Body of pancreas (tissue), 4 donors: ENCODE results near the gene DDX20.

Experiments
- CTCF ChIP-seq, 7 experiments: fragments of 450-650 bp in 4 of 7; fragments of 200-600 bp in 3 of 7; sonication (generic) in 3 of 7; IDR thresholded peaks; one replicate each; pipeline ENCODE4 v1.5.1; 2016 to 2019; ENCODE audit warnings: antibody characterized with exemption in 7 of 7
- POLR2A ChIP-seq, 3 donors: fragments of 450-650 bp; IDR thresholded peaks; one replicate each; pipeline ENCODE4 v1.6.1; 2016; ENCODE audit warnings: antibody characterized with exemption in 3 of 3, mild to moderate bottlenecking in 2 of 3

- TF ChIP-seq CTCF (IDR thresholded peaks at IDR 0.05) (no peak), POLR2A (IDR thresholded peaks at IDR 0.05) (no peak)
Observed at GRCh38 chr1:111751906-111752575, 3.7 kb upstream of the DDX20 start.
